Hepatocyte (in vitro differentiated cells): ENCODE measurements around the gene RBBP7. TPM values are rescaled to one million over a fixed set of nuclear protein-coding genes. Genes with fewer than 3 reads are reported as not detected.

Experiments
- DNase-seq: peaks from one replicate; pipeline ENCODE4 v3.0.0-alpha.2; 2016; ENCODE audit warnings: low spot score
- H2AFZ ChIP-seq: fragments of 200-600 bp; sonication (generic); 2 replicates; pipeline ENCODE4 v1.6.0; 2016; ENCODE audit warnings: antibody characterized with exemption, mild to moderate bottlenecking
- H3K27ac ChIP-seq: fragments of 200-600 bp; sonication (generic); 2 replicates; pipeline ENCODE4 v1.5.1; 2016; ENCODE audit warnings: mild to moderate bottlenecking
- H3K27me3 ChIP-seq: fragments of 200-600 bp; sonication (generic); 2 replicates; pipeline ENCODE4 v1.6.1; 2016
- H3K36me3 ChIP-seq: fragments of 200-600 bp; sonication (generic); replicated peaks from 2 replicates; pipeline ENCODE4 v1.5.1; 2016; ENCODE audit warnings: low read depth; ENCODE audit not compliant: insufficient read depth
- H3K4me1 ChIP-seq: fragments of 200-600 bp; sonication (generic); 2 replicates; pipeline ENCODE4 v1.5.1; 2016; ENCODE audit warnings: mild to moderate bottlenecking, moderate library complexity; ENCODE audit not compliant: insufficient read depth
- H3K4me2 ChIP-seq: fragments of 200-600 bp; sonication (generic); 2 replicates; pipeline ENCODE4 v1.6.0; 2016
- H3K4me3 ChIP-seq: fragments of 200-600 bp; sonication (generic); 2 replicates; pipeline ENCODE4 v1.5.1; 2016; ENCODE audit warnings: mild to moderate bottlenecking
- H3K79me2 ChIP-seq: fragments of 200-600 bp; sonication (generic); 2 replicates; pipeline ENCODE4 v1.6.0; 2017; ENCODE audit warnings: mild to moderate bottlenecking
- H3K9me2 ChIP-seq: fragments of 200-600 bp; sonication (generic); replicated peaks from 2 replicates; pipeline ENCODE4 v1.6.0; 2017; ENCODE audit warnings: mild to moderate bottlenecking; ENCODE audit not compliant: insufficient read depth
- H3K9me3 ChIP-seq: fragments of 200-600 bp; sonication (generic); 2 replicates; pipeline ENCODE4 v1.5.1; 2016; ENCODE audit warnings: low read depth, mild to moderate bottlenecking
- H4K20me1 ChIP-seq: fragments of 200-600 bp; sonication (generic); 2 replicates; pipeline ENCODE4 v1.6.0; 2016; ENCODE audit warnings: mild to moderate bottlenecking; ENCODE audit not compliant: insufficient read depth, poor library complexity, severe bottlenecking
- EZH2 ChIP-seq: fragments of 200-600 bp; sonication (generic); IDR thresholded peaks from 2 replicates; pipeline ENCODE4 v1.6.1; 2016; ENCODE audit warnings: antibody characterized with exemption, mild to moderate bottlenecking, borderline replicate concordance
- EZH2phosphoT487 ChIP-seq: fragments of 200-600 bp; sonication (generic); IDR thresholded peaks from one replicate; pipeline ENCODE4 v1.6.1; 2018; ENCODE audit warnings: antibody characterized with exemption, mild to moderate bottlenecking, low read depth, moderate library complexity; ENCODE audit not compliant: unreplicated experiment, severe bottlenecking
- WGBS: methylation state at CpG from one replicate; pipeline ENCODE4 v1.1.6; 2016; ENCODE audit warnings: low lambda C conversion rate; ENCODE audit errors: missing lambda C conversion rate; 5-methylcytosine and 5-hydroxymethylcytosine counted together
- polyA plus RNA-seq: library from polyadenylated mRNA; unstranded; fragments of >200 nt; fragmentation: Nextera tagmentation; extraction: Ambion mirVana; gene quantifications from 2 replicates; pipeline ENCODE4 v1.2.1, GENCODE V29; 2016
- total RNA-seq: library from RNA; depleted of rRNA; stranded (reverse); fragments of >200 nt; gene quantifications from 2 replicates; pipeline ENCODE4 v1.2.3, GENCODE V29; 2014
- TF ChIP-seq, protein P1 (sequence below): fragments of 200-600 bp; sonication (generic); IDR thresholded peaks from 2 replicates; pipeline ENCODE4 v1.5.1; 2016; ENCODE audit warnings: antibody characterized with exemption, mild to moderate bottlenecking; ENCODE audit not compliant: poor library complexity

The RBBP7 gene
- total and polyA plus RNA-seq, 2 experiments from 2014 or later, result 185 to 263 TPM

GRCh38 chrX:16845686-16846085, 24.5 kb downstream of the RBBP7 start:
- H3K4me1 ChIP-seq, result no peaks in the 10 kb centered on the region
- no peaks in the 10 kb centered on the region for H3K27me3 ChIP-seq
- 93% methylated on average over 2 of the region's 2 CpGs for WGBS
- no peak overlapping the region for H3K4me2 ChIP-seq
- no peaks in the 10 kb centered on the region for H4K20me1 ChIP-seq
- DNase-seq, result no peak
- no peak overlapping the region for H3K4me3 ChIP-seq
- H2AFZ ChIP-seq, result no peak overlapping the region
- peaks cover 16% of the 10 kb centered on the region for H3K79me2 ChIP-seq
- no peak overlapping the region for H3K27ac ChIP-seq
- H3K9me2 ChIP-seq, result no peaks in the 10 kb centered on the region
- TF ChIP-seq, protein P1, sequence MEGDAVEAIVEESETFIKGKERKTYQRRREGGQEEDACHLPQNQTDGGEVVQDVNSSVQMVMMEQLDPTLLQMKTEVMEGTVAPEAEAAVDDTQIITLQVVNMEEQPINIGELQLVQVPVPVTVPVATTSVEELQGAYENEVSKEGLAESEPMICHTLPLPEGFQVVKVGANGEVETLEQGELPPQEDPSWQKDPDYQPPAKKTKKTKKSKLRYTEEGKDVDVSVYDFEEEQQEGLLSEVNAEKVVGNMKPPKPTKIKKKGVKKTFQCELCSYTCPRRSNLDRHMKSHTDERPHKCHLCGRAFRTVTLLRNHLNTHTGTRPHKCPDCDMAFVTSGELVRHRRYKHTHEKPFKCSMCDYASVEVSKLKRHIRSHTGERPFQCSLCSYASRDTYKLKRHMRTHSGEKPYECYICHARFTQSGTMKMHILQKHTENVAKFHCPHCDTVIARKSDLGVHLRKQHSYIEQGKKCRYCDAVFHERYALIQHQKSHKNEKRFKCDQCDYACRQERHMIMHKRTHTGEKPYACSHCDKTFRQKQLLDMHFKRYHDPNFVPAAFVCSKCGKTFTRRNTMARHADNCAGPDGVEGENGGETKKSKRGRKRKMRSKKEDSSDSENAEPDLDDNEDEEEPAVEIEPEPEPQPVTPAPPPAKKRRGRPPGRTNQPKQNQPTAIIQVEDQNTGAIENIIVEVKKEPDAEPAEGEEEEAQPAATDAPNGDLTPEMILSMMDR, result no peak
- no peak for TF ChIP-seq EZH2phosphoT487
- TF ChIP-seq EZH2, result no peak
- no peaks in the 10 kb centered on the region for H3K9me3 ChIP-seq
- H3K36me3 ChIP-seq, result no peaks in the 10 kb centered on the region

DNA sequence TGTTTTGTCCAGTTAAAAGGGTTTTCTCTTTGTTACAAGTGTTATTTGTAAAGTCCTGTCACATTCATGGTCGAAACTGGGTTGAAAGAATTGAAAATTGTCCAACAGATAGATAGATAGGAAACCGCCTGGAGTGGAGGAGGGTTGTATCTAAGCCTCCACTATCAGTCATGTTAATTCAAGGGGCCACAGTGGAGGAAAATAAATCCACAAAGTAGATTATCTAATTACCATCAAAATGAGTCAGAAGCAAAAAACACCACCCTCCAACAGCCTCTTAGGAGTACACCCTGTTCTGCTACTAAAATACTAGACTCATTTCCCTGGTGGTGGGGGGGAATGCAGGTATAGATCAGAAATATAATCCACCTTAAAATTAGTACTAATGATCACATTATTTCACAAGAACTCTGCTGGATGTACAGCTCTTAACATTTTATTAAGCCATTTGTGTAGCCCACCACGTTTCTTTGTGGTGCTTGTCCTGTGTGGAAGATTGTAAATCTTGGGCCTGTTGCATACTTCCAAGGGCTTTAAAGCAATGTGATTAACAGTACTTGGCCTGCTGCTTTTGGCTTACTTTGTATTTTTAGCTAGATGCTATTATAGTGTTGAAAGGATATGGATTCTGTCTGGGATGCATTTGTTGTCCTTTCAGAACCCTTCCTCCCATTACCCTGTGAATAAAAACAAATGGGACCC, 26.8 kb downstream of the RBBP7 start:
- 78% methylated on average over 3 of the region's 3 CpGs for WGBS
- Histone ChIP-seq H3K4me1 (no peaks in the 10 kb centered on the region), H3K79me2 (peaks cover 3% of the 10 kb centered on the region), H3K27ac (no peak overlapping the region), H3K27me3 (no peaks in the 10 kb centered on the region), H3K9me2 (no peaks in the 10 kb centered on the region), H3K4me3 (no peak overlapping the region), H3K36me3 (no peaks in the 10 kb centered on the region), H4K20me1 (no peaks in the 10 kb centered on the region), H2AFZ (no peak overlapping the region), H3K9me3 (no peaks in the 10 kb centered on the region), H3K4me2 (no peak overlapping the region)
- no peak for DNase-seq
- TF ChIP-seq, protein P1, result no peak
- TF ChIP-seq EZH2 (no peak), EZH2phosphoT487 (no peak)

DNA sequence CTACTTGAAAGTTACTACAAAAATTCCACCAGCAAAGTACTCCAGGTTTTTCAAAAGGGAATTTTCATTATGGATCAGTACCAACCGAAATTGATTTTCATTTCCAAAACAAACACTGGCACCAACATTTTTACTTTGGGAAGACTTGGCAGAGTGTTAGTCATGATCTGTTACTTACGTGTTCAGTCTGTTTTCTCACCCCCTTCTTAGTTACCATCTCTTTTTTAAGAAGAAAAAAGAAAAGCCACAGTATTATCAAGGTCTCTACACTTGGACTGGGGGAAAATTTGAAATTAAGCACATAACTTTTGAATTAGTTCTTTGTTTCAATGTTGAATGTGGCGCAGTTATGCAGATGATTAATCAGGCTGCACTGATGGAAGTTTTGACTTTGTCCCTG, 27.5 kb downstream of the RBBP7 start:
- no peak overlapping the region for H2AFZ ChIP-seq
- H4K20me1 ChIP-seq, result no peaks in the 10 kb centered on the region
- H3K27me3 ChIP-seq, result no peaks in the 10 kb centered on the region
- no peaks in the 10 kb centered on the region for H3K36me3 ChIP-seq
- 96% methylated on average over 3 of the region's 3 CpGs for WGBS
- H3K79me2 ChIP-seq, result no peaks in the 10 kb centered on the region
- TF ChIP-seq EZH2 (no peak), EZH2phosphoT487 (no peak)
- TF ChIP-seq, protein P1, result no peak
- H3K27ac ChIP-seq, result no peak overlapping the region
- H3K4me2 ChIP-seq, result no peak overlapping the region
- DNase-seq, result no peak
- H3K4me1 ChIP-seq, result no peaks in the 10 kb centered on the region
- no peaks in the 10 kb centered on the region for H3K9me2 ChIP-seq
- H3K9me3 ChIP-seq, result no peaks in the 10 kb centered on the region
- no peak overlapping the region for H3K4me3 ChIP-seq
